ENCODE data around the gene COMT.

The COMT gene

GRCh38 chr22:19984851-19985811 is 43.6 kb downstream of the COMT start:
- ChIA-PET POLR2A (interaction anchor here (0.9 to 2.5 kb wide), 6 partner anchors 11 to 132 kb away, joined by 3 to 18 read pairs (median 5); partner anchors contain the start of gene TRMT2A), CTCF (interaction anchor here (0.6 to 2.4 kb wide), 8 partner anchors 11 to 750 kb away, joined by 3 to 13 read pairs (median 5); no protein-coding TSS in a partner anchor)
- peaks cover 0 to 19% of the 10 kb centered on the region in 2 experiments; a peak in 1 of 3 replicates for H3K36me3 ChIP-seq (ENCODE audit: control insufficient read depth in 2 of 2, insufficient read depth in 1 of 2, low read length in 2 of 2)
- H3K9me3 ChIP-seq (ENCODE audit: control insufficient read depth, insufficient read depth, low read depth, low read length) = no peaks in the 10 kb centered on the region
- no peak overlapping the region for H3K4me3 ChIP-seq (ENCODE audit: low read depth, low read length)
- H3K4me1 ChIP-seq (ENCODE audit: control insufficient read depth, insufficient read depth, low read length) = peaks cover 14% of the 10 kb centered on the region
- peak overlapping the region; percentile 42; the same call in 1 of the 2 replicates for H3K27ac ChIP-seq (ENCODE audit: extremely low read depth, low read depth, low read length)
- no peak for TF ChIP-seq ZNF350 (tag by site-specific recombination; IDR thresholded peaks at IDR 0.05)
- 0 out of 2 replicates have a peak, but pooled peaks have one; percentile 16 for TF ChIP-seq ZNF398 (tag by site-specific recombination; IDR thresholded peaks at IDR 0.05)
- peak; percentile 16; the same call in 1 of the 2 replicates for TF ChIP-seq ZNF10 (tag by site-specific recombination; IDR thresholded peaks at IDR 0.05)
- peak; percentile 4 for TF ChIP-seq ZBTB26 (tag by site-specific recombination; optimal IDR thresholded peaks at IDR 0.05)
- peak; percentile 65 for TF ChIP-seq GLIS2 (tag by site-specific recombination; IDR thresholded peaks at IDR 0.05)
- no peak for TF ChIP-seq ZNF704 (tag by site-specific recombination; IDR thresholded peaks at IDR 0.05)
- peak; percentile 46 for TF ChIP-seq KLF1 (tag by site-specific recombination; IDR thresholded peaks at IDR 0.05)
- TF ChIP-seq PRDM10 (tag by site-specific recombination; IDR thresholded peaks at IDR 0.05) = peak; percentile 89
- TF ChIP-seq ZNF692 (tag by site-specific recombination; IDR thresholded peaks at IDR 0.05) = no peak
- TF ChIP-seq GLIS1 (tag by site-specific recombination; IDR thresholded peaks at IDR 0.05) = peak; percentile 20; the same call in 1 of the 2 replicates

- CTCF ChIA-PET = interaction anchor here (0.9 to 1.3 kb wide), 2 partner anchors 12 to 27 kb away, joined by 3 to 4 read pairs; no protein-coding TSS in a partner anchor
- Histone ChIP-seq H3K9me3 (ENCODE audit: control insufficient read depth, insufficient read depth, low read depth, low read length) (no peaks in the 10 kb centered on the region), H3K36me3 (ENCODE audit: control insufficient read depth in 2 of 2, insufficient read depth in 1 of 2, low read length in 2 of 2) (peaks cover 0 to 10% of the 10 kb centered on the region in 2 experiments; a peak in 1 of 3 replicates), H3K27ac (ENCODE audit: extremely low read depth, low read depth, low read length) (no peak overlapping the region), H3K4me3 (ENCODE audit: low read depth, low read length) (peak overlapping the region; percentile 66), H3K4me1 (ENCODE audit: control insufficient read depth, insufficient read depth, low read length) (peaks cover 14% of the 10 kb centered on the region)
- POLR2A ChIA-PET = interaction anchor here (0.6 to 1.4 kb wide), 9 partner anchors 9 to 131 kb away, joined by 3 to 5 read pairs (median 4); partner anchors contain the start of genes TANGO2 and TRMT2A
- TF ChIP-seq ZNF785 (tag by site-specific recombination; IDR thresholded peaks at IDR 0.05) (no peak), ZFHX2 (tag by site-specific recombination; conservative IDR thresholded peaks at IDR 0.05) (0 out of 2 replicates have a peak, but pooled peaks have one; percentile 7), PBX3 (CRISPR knock-in tag; IDR thresholded peaks at IDR 0.05) (0 out of 2 replicates have a peak, but pooled peaks have one; percentile 16), ZNF707 (tag by site-specific recombination; IDR thresholded peaks at IDR 0.05) (no peak), EGR2 (tag by site-specific recombination; IDR thresholded peaks at IDR 0.05; ENCODE audit: low read depth) (0 out of 2 replicates have a peak, but pooled peaks have one; percentile 9)
These were observed 44.4 kb downstream of the COMT start for GRCh38 chr22:19986011-19986409.
